GM19238 (cell line): ENCODE measurements around the gene DAB2IP.

Experiments used
- DNase-seq: peaks from one replicate; pipeline ENCODE4 v3.0.0; 2011; ENCODE audit warnings: low spot score; ENCODE audit not compliant: insufficient read length

The DAB2IP gene

GRCh38 chr9:121833061-121833460 lies 181.6 kb downstream of the DAB2IP start:
- DNase-seq: no peak
